Naive thymus-derived CD4-positive, alpha-beta T cell (primary cell): ENCODE results near the gene CENPP. TPM values are rescaled to one million over a fixed set of nuclear protein-coding genes. Genes with fewer than 3 reads are reported as not detected.

Source experiments
- ATAC-seq: fragments of 150-1000 bp; cut with Tn5 transposase; 2 replicates; pipeline ENCODE4 v1.10.0; 2021; ENCODE audit warnings: mild to moderate bottlenecking, moderate library complexity
- CTCF ChIA-PET: fragments of 350-600 bp; sonication (Branson Sonifier 250); formaldehyde crosslinking; loops from one replicate; lab custom pipeline; 2021; ENCODE audit warnings: antibody characterized with exemption; lab: Charles Lee
- POLR2A ChIA-PET: fragments of 350-600 bp; sonication (Branson Sonifier 250); formaldehyde crosslinking; loops from one replicate; lab custom pipeline; 2021; ENCODE audit warnings: antibody characterized with exemption, inconsistent platforms; lab: Charles Lee
- DNase-seq, 9 donors: peaks; one replicate each; pipeline versions ENCODE4 v3.0.0 to v3.0.0-alpha.2; 2020 to 2022; ENCODE audit warnings: mixed read lengths in 1 of 9
- H3K27ac ChIP-seq: one replicate; pipeline ENCODE4 v1.7.0; 2013; ENCODE audit warnings: mild to moderate bottlenecking, low read depth, low read length, moderate library complexity
- H3K27me3 ChIP-seq, 2 donors: one replicate each; pipeline ENCODE4 v1.7.0; 2013; ENCODE audit warnings: low read length in 2 of 2, mild to moderate bottlenecking in 2 of 2, moderate library complexity in 2 of 2; ENCODE audit not compliant: control insufficient read depth in 2 of 2, insufficient read depth in 2 of 2
- H3K36me3 ChIP-seq, 3 experiments: 1 replicate in 2 of 3; 2 replicates in 1 of 3; pipeline ENCODE4 v1.7.0; 2013; ENCODE audit warnings: low read length in 3 of 3, mild to moderate bottlenecking in 3 of 3, moderate library complexity in 1 of 3; ENCODE audit not compliant: insufficient read depth in 3 of 3, control insufficient read depth in 2 of 3
- H3K4me1 ChIP-seq, 2 donors: one replicate each; pipeline ENCODE4 v1.7.0; 2013; ENCODE audit warnings: low read length in 2 of 2, mild to moderate bottlenecking in 2 of 2, moderate library complexity in 1 of 2; ENCODE audit not compliant: control insufficient read depth in 2 of 2, insufficient read depth in 2 of 2
- H3K4me3 ChIP-seq: 2 replicates; pipeline ENCODE4 v1.7.0; 2013; ENCODE audit warnings: mild to moderate bottlenecking, low read length
- H3K9me3 ChIP-seq, 3 experiments: 1 replicate in 2 of 3; 2 replicates in 1 of 3; pipeline ENCODE4 v1.7.0; 2013; ENCODE audit warnings: low read length in 3 of 3; ENCODE audit not compliant: control insufficient read depth in 2 of 3
- H3K27ac Mint-ChIP-seq, 9 donors: one replicate each; pipeline ENCODE4 v1.8.0; 2020 to 2022; ENCODE audit warnings: mixed read lengths in 9 of 9, mild to moderate bottlenecking in 8 of 9, moderate library complexity in 5 of 9, inconsistent platforms in 2 of 9
- H3K27me3 Mint-ChIP-seq, 5 donors: one replicate each; pipeline ENCODE4 v1.8.0; 2021 to 2022; ENCODE audit warnings: mixed read lengths in 5 of 5, mild to moderate bottlenecking in 1 of 5
- H3K36me3 Mint-ChIP-seq, 5 donors: one replicate each; pipeline ENCODE4 v1.8.0; 2020 to 2022; ENCODE audit warnings: mixed read lengths in 5 of 5, mild to moderate bottlenecking in 3 of 5, inconsistent platforms in 1 of 5
- H3K4me1 Mint-ChIP-seq, 7 donors: one replicate each; pipeline ENCODE4 v1.8.0; 2020 to 2022; ENCODE audit warnings: mixed read lengths in 7 of 7, mild to moderate bottlenecking in 3 of 7, inconsistent platforms in 1 of 7
- H3K4me3 Mint-ChIP-seq, 10 donors: one replicate each; pipeline ENCODE4 v1.8.0; 2020 to 2022; ENCODE audit warnings: mild to moderate bottlenecking in 10 of 10, mixed read lengths in 10 of 10, moderate library complexity in 6 of 10, inconsistent platforms in 2 of 10
- H3K9me3 Mint-ChIP-seq, 11 donors: one replicate each; pipeline ENCODE4 v1.8.0; 2020 to 2022; ENCODE audit warnings: mixed read lengths in 11 of 11, mild to moderate bottlenecking in 4 of 11, inconsistent platforms in 1 of 11, moderate library complexity in 1 of 11
- intact Hi-C, 2 donors: fragments of 100-400 bp; cut with micrococcal nuclease; formaldehyde crosslinking; loops; one replicate each; pipeline ENCODE4 v1.15.1; 2023
- polyA plus RNA-seq, 2 donors: library from polyadenylated mRNA; unstranded; fragments of 300-500 nt; fragmentation: Illumina TruSeq; gene quantifications; one replicate each; pipeline ENCODE4 v1.2.3, GENCODE V29; 2021
- total RNA-seq, 6 experiments: library from RNA in 5 of 6; stranded (reverse) in 5 of 6; gene quantifications; 1 replicate in 5 of 6; 2 replicates in 1 of 6; pipeline ENCODE4 v1.2.3 and lab custom pipeline; 2021 to 2026

CENPP gene
- total and polyA plus RNA-seq, 7 experiments from 2014 or later: 1.2 to 24.3 (median 3.8) TPM

GRCh38 chr9:92294297-92294676, 31.5 kb upstream of the CENPP start:
- ATAC-seq (no peak), DNase-seq (peak in 1 of 9 donors; percentile 8)
- H3K27me3 ChIP-seq: no peaks in the 10 kb centered on the region
- peak overlapping the region; percentile 61 for H3K4me3 ChIP-seq
- peaks cover 23 to 68% (median 63%) of the 10 kb centered on the region in 7 donors for H3K4me1 Mint-ChIP-seq
- peak overlapping the region; percentile 78 for H3K27ac ChIP-seq
- no peaks in the 10 kb centered on the region for H3K27me3 Mint-ChIP-seq
- peak overlapping the region; percentile 85 to 99 (median 98) for H3K4me3 Mint-ChIP-seq
- H3K9me3 Mint-ChIP-seq: peaks cover 0 to 4% (median 0%) of the 10 kb centered on the region in 11 donors
- peak overlapping the region; percentile 95 to 100 (median 98) for H3K27ac Mint-ChIP-seq
- intact Hi-C loops: loop anchor here (1.0 to 10.0 kb wide), 6 partner anchors 27 to 1158 kb away; partner anchors contain the start of genes FAM120A (in 1 of the 2), FAM120AOS (in 1 of the 2), SPTLC1 (in 1 of the 2) and ZNF484 (in 1 of the 2)
- H3K36me3 Mint-ChIP-seq: peaks cover 7 to 30% (median 23%) of the 10 kb centered on the region in 5 donors
- H3K36me3 ChIP-seq: peaks cover 0 to 16% (median 3%) of the 10 kb centered on the region in 3 experiments
- CTCF ChIA-PET: no interaction called here
- H3K9me3 ChIP-seq: no peaks in the 10 kb centered on the region
- POLR2A ChIA-PET: interaction anchor here (1.0 to 1.3 kb wide), 3 partner anchors 12 to 178 kb away, joined by 3 to 5 read pairs (median 4); partner anchors contain the start of gene CENPP
- peaks cover 17 to 33% of the 10 kb centered on the region in 2 donors for H3K4me1 ChIP-seq

GRCh38 chr9:92295240-92295790, 30.4 kb upstream of the CENPP start:
- intact Hi-C loops: loop anchor here (10.0 kb wide), 2 partner anchors 181 to 579 kb away; partner anchors contain the start of genes SPTLC1 (in 1 of the 2) and ZNF484 (in 1 of the 2)
- DNase-seq (no peak), ATAC-seq (no peak)
- H3K36me3 Mint-ChIP-seq: peaks cover 8 to 24% (median 19%) of the 10 kb centered on the region in 5 donors
- Histone ChIP-seq H3K36me3 (peaks cover 0 to 27% (median 3%) of the 10 kb centered on the region in 3 experiments), H3K4me3 (no peak overlapping the region), H3K27me3 (no peaks in the 10 kb centered on the region), H3K9me3 (no peaks in the 10 kb centered on the region), H3K27ac (no peak overlapping the region), H3K4me1 (peaks cover 17 to 30% of the 10 kb centered on the region in 2 donors)
- H3K4me1 Mint-ChIP-seq: peaks cover 23 to 63% (median 55%) of the 10 kb centered on the region in 7 donors
- H3K9me3 Mint-ChIP-seq: peaks cover 0 to 4% (median 0%) of the 10 kb centered on the region in 11 donors
- H3K27me3 Mint-ChIP-seq: no peaks in the 10 kb centered on the region
- ChIA-PET CTCF (no interaction called here), POLR2A (interaction anchor here (0.7 to 1.3 kb wide), 3 partner anchors 13 to 31 kb away, joined by 3 to 5 read pairs (median 4); partner anchors contain the start of gene CENPP)
- H3K27ac Mint-ChIP-seq: peak overlapping the region; percentile 36 to 100 (median 68)
- peak overlapping the region in 6 of 10 donors; percentile 18 to 94 (median 42) for H3K4me3 Mint-ChIP-seq

- H3K4me3 ChIP-seq: no peak overlapping the region
- no peaks in the 10 kb centered on the region for H3K27me3 Mint-ChIP-seq
- peaks cover 21 to 59% (median 53%) of the 10 kb centered on the region in 7 donors for H3K4me1 Mint-ChIP-seq
- peaks cover 8 to 24% (median 17%) of the 10 kb centered on the region in 5 donors for H3K36me3 Mint-ChIP-seq
- H3K9me3 Mint-ChIP-seq: peaks cover 0 to 4% (median 0%) of the 10 kb centered on the region in 11 donors
- peak overlapping the region in 8 of 9 donors; percentile 20 to 100 (median 69) for H3K27ac Mint-ChIP-seq
- intact Hi-C loops: loop anchor here (10.0 kb wide), 2 partner anchors 181 to 579 kb away; partner anchors contain the start of genes SPTLC1 (in 1 of the 2) and ZNF484 (in 1 of the 2)
- POLR2A ChIA-PET: interaction anchor here (0.7 kb wide), 1 partner anchor 14 kb away, joined by 3 read pairs; no protein-coding TSS in a partner anchor
- no peak overlapping the region for H3K27ac ChIP-seq
- peak overlapping the region in 3 of 10 donors; percentile 12 to 68 (median 29) for H3K4me3 Mint-ChIP-seq
- peaks cover 4 to 32% (median 9%) of the 10 kb centered on the region in 3 experiments for H3K36me3 ChIP-seq
- CTCF ChIA-PET: no interaction called here
- H3K27me3 ChIP-seq: no peaks in the 10 kb centered on the region
- peaks cover 17 to 30% of the 10 kb centered on the region in 2 donors for H3K4me1 ChIP-seq
- no peak for DNase-seq
- no peaks in the 10 kb centered on the region for H3K9me3 ChIP-seq
- ATAC-seq: no peak
Observed at GRCh38 chr9:92295827-92296258, 29.9 kb upstream of the CENPP start.

GRCh38 chr9:92297611-92298010, 28.1 kb upstream of the CENPP start:
- Histone ChIP-seq H3K36me3 (peaks cover 8 to 47% (median 17%) of the 10 kb centered on the region in 3 experiments), H3K27ac (peak overlapping the region; percentile 32), H3K27me3 (no peaks in the 10 kb centered on the region), H3K4me3 (no peak overlapping the region), H3K9me3 (no peaks in the 10 kb centered on the region), H3K4me1 (peaks cover 8 to 16% of the 10 kb centered on the region in 2 donors)
- peaks cover 0 to 4% (median 0%) of the 10 kb centered on the region in 11 donors for H3K9me3 Mint-ChIP-seq
- peak overlapping the region in 8 of 9 donors; percentile 56 to 86 (median 72) for H3K27ac Mint-ChIP-seq
- ChIA-PET POLR2A (interaction anchor here (0.6 kb wide), 1 partner anchor 16 kb away, joined by 4 read pairs; no protein-coding TSS in a partner anchor), CTCF (no interaction called here)
- DNase-seq (no peak), ATAC-seq (no peak)
- H3K36me3 Mint-ChIP-seq: peaks cover 10 to 25% (median 17%) of the 10 kb centered on the region in 5 donors
- peak overlapping the region in 5 of 10 donors; percentile 26 to 66 (median 47) for H3K4me3 Mint-ChIP-seq
- no peaks in the 10 kb centered on the region for H3K27me3 Mint-ChIP-seq
- H3K4me1 Mint-ChIP-seq: peaks cover 12 to 42% (median 37%) of the 10 kb centered on the region in 7 donors
- intact Hi-C loops: loop anchor here (10.0 kb wide), 2 partner anchors 183 to 577 kb away; partner anchors contain the start of genes SPTLC1 (in 1 of the 2) and ZNF484 (in 1 of the 2)

GRCh38 chr9:92298036-92298435, 27.7 kb upstream of the CENPP start:
- Histone ChIP-seq H3K27me3 (no peaks in the 10 kb centered on the region), H3K4me1 (peaks cover 5 to 12% of the 10 kb centered on the region in 2 donors), H3K36me3 (peaks cover 8 to 51% (median 17%) of the 10 kb centered on the region in 3 experiments), H3K9me3 (no peaks in the 10 kb centered on the region), H3K4me3 (no peak overlapping the region), H3K27ac (peak overlapping the region; percentile 32)
- Mint-ChIP-seq H3K4me3 (peak overlapping the region in 5 of 10 donors; percentile 26 to 66 (median 47)), H3K36me3 (peaks cover 13 to 28% (median 21%) of the 10 kb centered on the region in 5 donors), H3K4me1 (peaks cover 8 to 39% (median 32%) of the 10 kb centered on the region in 7 donors), H3K27ac (peak overlapping the region in 7 of 9 donors; percentile 56 to 86 (median 72)), H3K9me3 (peaks cover 0 to 4% (median 0%) of the 10 kb centered on the region in 11 donors), H3K27me3 (no peaks in the 10 kb centered on the region)
- ChIA-PET POLR2A (no interaction called here), CTCF (no interaction called here)
- no peak for ATAC-seq
- DNase-seq: no peak
- intact Hi-C loops: loop anchor here (10.0 kb wide), 2 partner anchors 183 to 577 kb away; partner anchors contain the start of genes SPTLC1 (in 1 of the 2) and ZNF484 (in 1 of the 2)

GRCh38 chr9:92299116-92299515, 26.6 kb upstream of the CENPP start:
- Mint-ChIP-seq H3K36me3 (peaks cover 13 to 29% (median 25%) of the 10 kb centered on the region in 5 donors), H3K27me3 (no peaks in the 10 kb centered on the region), H3K9me3 (no peaks in the 10 kb centered on the region), H3K27ac (peak overlapping the region in 4 of 9 donors; percentile 42 to 76 (median 56)), H3K4me3 (peak overlapping the region in 1 of 10 donors; percentile 9), H3K4me1 (peaks cover 7 to 39% (median 23%) of the 10 kb centered on the region in 7 donors)
- no peaks in the 10 kb centered on the region for H3K9me3 ChIP-seq
- intact Hi-C loops: loop anchor here (10.0 kb wide), 2 partner anchors 184 to 576 kb away; partner anchors contain the start of genes SPTLC1 (in 1 of the 2) and ZNF484 (in 1 of the 2)
- ChIA-PET POLR2A (interaction anchor here (1.7 kb wide), 1 partner anchor 26 kb away, joined by 4 read pairs; the partner anchor contains the start of gene NOL8), CTCF (no interaction called here)
- H3K4me1 ChIP-seq: peaks cover 4 to 10% of the 10 kb centered on the region in 2 donors
- H3K27ac ChIP-seq: no peak overlapping the region
- ATAC-seq: no peak
- no peaks in the 10 kb centered on the region for H3K27me3 ChIP-seq
- no peak overlapping the region for H3K4me3 ChIP-seq
- H3K36me3 ChIP-seq: peaks cover 9 to 62% (median 17%) of the 10 kb centered on the region in 3 experiments
- no peak for DNase-seq
